HCT116 (cell line): ENCODE measurements around the gene RCN2. TPM values are rescaled to one million over a fixed set of nuclear protein-coding genes. Genes with fewer than 3 reads are reported as not detected.

ENCODE experiments used
- ATAC-seq: fragments of 200-7000 bp; cut with Tn5 transposase; 2 replicates; pipeline ENCODE4 v1.9.1; 2020; ENCODE audit warnings: mild to moderate bottlenecking, moderate library complexity
- BruUV-seq: library from RNA; stranded (reverse); fragments of 400-500 nt; replicated peaks from 2 replicates; lab custom pipeline; 2021; lab: Mats Ljungman, UMichigan
- CTCF ChIA-PET: fragments of 300-600 bp; sonication (Branson Sonifier 250); formaldehyde crosslinking; loops from one replicate; lab custom pipeline; 2021; ENCODE audit warnings: antibody characterized with exemption; lab: Charles Lee
- POLR2A ChIA-PET: fragments of 300-600, 350-600 bp; sonication (Branson Sonifier 250); formaldehyde crosslinking; loops from one replicate; lab custom pipeline; 2021; ENCODE audit warnings: antibody characterized with exemption; lab: Charles Lee
- RAD21 ChIA-PET, 2 experiments: fragments of 300-600 bp; sonication (Branson Sonifier 250); formaldehyde crosslinking; loops; one replicate each; lab custom pipeline; 2023; ENCODE audit warnings: low total read pairs in 2 of 2; ENCODE audit not compliant: uncharacterized antibody in 2 of 2, unreplicated experiment in 2 of 2, low non-redundant PET in 1 of 2; lab: Charles Lee
- DNase-seq: peaks from one replicate; pipeline ENCODE4 v3.0.0-alpha.2; 2010; ENCODE audit warnings: low read depth, low spot score
- H2AFZ ChIP-seq: fragments of 200-600 bp; shearing (Covaris generic), sonication (generic); 2 replicates; pipeline ENCODE4 v1.6.1; 2017; ENCODE audit warnings: low read depth, mixed run types, mixed read lengths, antibody characterized with exemption, low read length; ENCODE audit not compliant: poor library complexity, severe bottlenecking
- H3K27ac ChIP-seq: 2 replicates; pipeline ENCODE4 v1.5.1; 2012; ENCODE audit warnings: low read depth, low read length
- H3K27me3 ChIP-seq: fragments of 200-600 bp; sonication (generic); 2 replicates; pipeline ENCODE4 v1.6.1; 2016; ENCODE audit warnings: mixed run types, low read length, mixed read lengths; ENCODE audit not compliant: insufficient read depth
- H3K36me3 ChIP-seq, 2 experiments: fragments of 200-500 bp in 1 of 2; fragments of 200-600 bp in 1 of 2; sonication (Bioruptor generic) in 1 of 2; sonication (generic) in 1 of 2; 2 replicates each; pipeline versions ENCODE4 v1.5.1 to v1.6.1; 2014 to 2016; ENCODE audit warnings: low read length in 2 of 2, inconsistent platforms in 1 of 2, mixed read lengths in 1 of 2, mixed run types in 1 of 2; ENCODE audit not compliant: insufficient read depth in 2 of 2, control insufficient read depth in 1 of 2
- H3K4me1 ChIP-seq, 2 experiments: fragments of 200-600 bp in 1 of 2; sonication (generic) in 1 of 2; 2 replicates each; pipeline versions ENCODE4 v1.5.1 to v1.6.1; 2012 to 2017; ENCODE audit warnings: low read length in 2 of 2, inconsistent platforms in 1 of 2, mild to moderate bottlenecking in 1 of 2, mixed read lengths in 1 of 2, mixed run types in 1 of 2, moderate library complexity in 1 of 2; ENCODE audit not compliant: insufficient read depth in 2 of 2, control insufficient read depth in 1 of 2
- H3K4me2 ChIP-seq: fragments of 200-600 bp; sonication (generic); 2 replicates; pipeline ENCODE4 v1.6.1; 2017; ENCODE audit warnings: mixed run types, low read length, mixed read lengths
- H3K4me3 ChIP-seq, 2 experiments: fragments of 200-600 bp in 1 of 2; sonication (generic) in 1 of 2; replicated peaks in 1 of 2; 2 replicates each; pipeline ENCODE4 v1.5.1; 2011 to 2016; ENCODE audit warnings: low read length in 2 of 2, control low read depth in 1 of 2, low read depth in 1 of 2, mild to moderate bottlenecking in 1 of 2, mixed read lengths in 1 of 2, mixed run types in 1 of 2
- H3K79me2 ChIP-seq: fragments of 200-600 bp; sonication (generic); 2 replicates; pipeline ENCODE4 v1.6.1; 2017; ENCODE audit warnings: mild to moderate bottlenecking, mixed run types, low read length, moderate library complexity, mixed read lengths; ENCODE audit not compliant: insufficient read depth
- H3K9ac ChIP-seq: fragments of 200-600 bp; sonication (generic); 2 replicates; pipeline ENCODE4 v1.6.1; 2016; ENCODE audit warnings: low read length, mixed read lengths
- H3K9me2 ChIP-seq: fragments of 200-600 bp; sonication (generic), shearing (Covaris generic); 2 replicates; pipeline ENCODE4 v1.6.1; 2017; ENCODE audit warnings: mixed run types, mild to moderate bottlenecking, moderate library complexity; ENCODE audit not compliant: insufficient read depth
- H3K9me3 ChIP-seq, 2 experiments: fragments of 200-500 bp in 1 of 2; fragments of 200-600 bp in 1 of 2; sonication (Bioruptor generic) in 1 of 2; sonication (generic) in 1 of 2; 2 replicates each; pipeline ENCODE4 v1.6.1; 2014 to 2017; ENCODE audit warnings: low read length in 2 of 2, mixed read lengths in 2 of 2, inconsistent platforms in 1 of 2, low read depth in 1 of 2, mild to moderate bottlenecking in 1 of 2, mixed run types in 1 of 2, moderate library complexity in 1 of 2; ENCODE audit not compliant: control insufficient read depth in 1 of 2, insufficient read depth in 1 of 2
- H4K20me1 ChIP-seq: fragments of 200-600 bp; sonication (generic), shearing (Covaris generic); 2 replicates; pipeline ENCODE4 v1.6.1; 2017; ENCODE audit warnings: mixed run types, mild to moderate bottlenecking, moderate library complexity; ENCODE audit not compliant: insufficient read depth
- ATF3 ChIP-seq: IDR thresholded peaks from 2 replicates; pipeline ENCODE4 v1.6.1; 2012
- CBX3 ChIP-seq: IDR thresholded peaks from 2 replicates; pipeline ENCODE4 v1.6.1; 2012; ENCODE audit warnings: low read depth
- CTCF ChIP-seq, 3 experiments: fragments of 200-600 bp in 1 of 3; sonication (generic) in 1 of 3; IDR thresholded peaks in 2 of 3; conservative IDR thresholded peaks in 1 of 3; 2 replicates each; pipeline ENCODE4 v1.5.1; 2012 to 2017; ENCODE audit warnings: low read depth in 2 of 3, low read length in 2 of 3, antibody characterized with exemption in 1 of 3, borderline replicate concordance in 1 of 3, control low read depth in 1 of 3, mild to moderate bottlenecking in 1 of 3, mixed read lengths in 1 of 3, mixed run types in 1 of 3, moderate library complexity in 1 of 3; ENCODE audit not compliant: insufficient read depth in 1 of 3
- EGR1 ChIP-seq: IDR thresholded peaks from 2 replicates; pipeline ENCODE4 v1.6.1; 2012; ENCODE audit warnings: low read depth
- EZH2phosphoT487 ChIP-seq: fragments of 200-600 bp; IDR thresholded peaks from 2 replicates; pipeline ENCODE4 v1.6.1; 2018; ENCODE audit warnings: antibody characterized with exemption, borderline replicate concordance
- FOSL1 ChIP-seq: IDR thresholded peaks from 2 replicates; pipeline ENCODE4 v1.6.1; 2012; ENCODE audit warnings: low read depth
- MAX ChIP-seq: IDR thresholded peaks from 2 replicates; pipeline ENCODE4 v1.6.1; 2012
- POLR2AphosphoS5 ChIP-seq: IDR thresholded peaks from 2 replicates; pipeline ENCODE4 v1.6.1; 2011; ENCODE audit warnings: mild to moderate bottlenecking, low read depth, low read length, moderate library complexity
- RAD21 ChIP-seq: IDR thresholded peaks from 2 replicates; pipeline ENCODE4 v1.6.1; 2012; ENCODE audit warnings: low read depth, mild to moderate bottlenecking
- REST ChIP-seq: IDR thresholded peaks from 2 replicates; pipeline ENCODE4 v1.6.1; 2012; ENCODE audit warnings: low read depth
- SIN3A ChIP-seq: IDR thresholded peaks from 2 replicates; pipeline ENCODE4 v1.6.1; 2012; ENCODE audit warnings: low read depth
- SP1 ChIP-seq: IDR thresholded peaks from 2 replicates; pipeline ENCODE4 v1.6.1; 2012; ENCODE audit warnings: low read depth
- SRF ChIP-seq: IDR thresholded peaks from 2 replicates; pipeline ENCODE4 v1.6.1; 2012; ENCODE audit warnings: low read depth
- TCF7L2 ChIP-seq: IDR thresholded peaks from 2 replicates; pipeline ENCODE4 v1.7.0; 2011; ENCODE audit warnings: borderline replicate concordance, inconsistent platforms; ENCODE audit not compliant: insufficient read depth, insufficient read length; ENCODE audit errors: extremely low read depth
- intact Hi-C: fragments of 100-400 bp; cut with micrococcal nuclease; formaldehyde crosslinking; loops from 2 replicates; pipeline ENCODE4 v1.10.0; 2022
- total RNA-seq: library from RNA; stranded (reverse); gene quantifications from one replicate; pipeline ENCODE4 v1.2.1, GENCODE V29; 2021; ENCODE audit not compliant: unreplicated experiment

The RCN2 gene
- total RNA-seq, 1 experiment from 2014 or later = 71.5 TPM

DNA sequence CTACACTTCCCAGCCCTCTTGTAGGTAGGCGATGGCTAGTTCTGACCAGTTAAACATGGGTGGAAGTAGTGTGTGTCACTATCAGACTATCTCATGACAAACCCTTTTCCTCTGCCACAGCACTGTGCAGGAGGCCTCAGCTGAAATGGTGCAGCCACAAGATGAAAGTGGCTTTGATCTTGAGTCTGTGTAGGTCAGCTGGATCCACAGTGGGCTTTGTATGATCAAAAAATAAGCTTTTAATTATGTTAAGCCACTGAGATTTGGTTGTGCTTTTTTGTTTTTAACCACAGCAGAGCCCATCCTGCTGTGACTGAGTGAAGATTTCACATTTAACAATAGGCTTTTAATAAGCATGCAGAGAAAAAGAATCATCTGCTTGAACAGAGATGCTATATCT is 19.7 kb downstream of the RCN2 start:
- no peak overlapping the region for H3K9ac ChIP-seq
- no peak for DNase-seq
- no peaks in the 10 kb centered on the region for H4K20me1 ChIP-seq
- ChIA-PET RAD21 (no interaction called here), CTCF (no interaction called here), POLR2A (no interaction called here)
- H3K79me2 ChIP-seq = no peaks in the 10 kb centered on the region; the same call in 1 of the 2 replicates
- H3K27ac ChIP-seq = no peak overlapping the region
- H3K4me3 ChIP-seq = no peak overlapping the region
- no peaks in the 10 kb centered on the region for H3K27me3 ChIP-seq
- H3K4me2 ChIP-seq = no peak overlapping the region
- TF ChIP-seq FOSL1 (no peak), SIN3A (no peak), TCF7L2 (no peak), POLR2AphosphoS5 (no peak), SRF (no peak)
- intact Hi-C loops = no loop called here
- no peaks in the 10 kb centered on the region for H3K9me2 ChIP-seq
- H3K9me3 ChIP-seq = no peaks in the 10 kb centered on the region
- H2AFZ ChIP-seq = no peak overlapping the region
- no peaks in the 10 kb centered on the region for H3K4me1 ChIP-seq
- H3K36me3 ChIP-seq = peaks cover 13 to 14% of the 10 kb centered on the region in 2 experiments; a peak in 3 of 4 replicates
- no peak for ATAC-seq
- BruUV-seq = no TSS peak

DNA sequence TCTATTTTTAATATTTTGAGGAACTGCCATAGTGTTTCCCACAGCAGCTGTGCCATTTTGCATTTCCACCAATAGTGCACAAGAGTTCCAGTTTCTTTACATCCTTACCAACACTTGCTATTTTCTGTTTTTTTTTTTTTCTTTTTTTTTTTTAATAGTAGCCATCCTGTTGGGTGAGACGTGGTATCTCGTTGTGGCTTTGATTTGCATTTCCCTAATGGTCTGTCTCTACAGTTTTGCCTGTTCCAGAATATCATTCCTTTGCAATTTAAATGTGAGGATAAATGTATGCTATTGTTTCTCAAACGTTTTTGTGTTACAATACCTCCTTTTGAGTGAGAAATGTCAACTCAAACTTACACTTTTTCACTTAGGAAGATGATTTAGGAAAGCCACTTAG is 22.4 kb downstream of the RCN2 start:
- BruUV-seq = no TSS peak
- CTCF ChIA-PET = no interaction called here
- H3K9ac ChIP-seq = no peak overlapping the region
- H3K4me2 ChIP-seq = no peak overlapping the region
- H3K9me3 ChIP-seq = no peaks in the 10 kb centered on the region
- ATAC-seq = no peak
- intact Hi-C loops = no loop called here
- TF ChIP-seq CTCF (IDR thresholded peaks at IDR 0.05 in 2 of 3, conservative IDR thresholded peaks at IDR 0.05 in 1 of 3; ENCODE audit: borderline replicate concordance in 1 of 3, insufficient read depth in 1 of 3, low read depth in 2 of 3, low read length in 2 of 3) = no peak
- no peak for TF ChIP-seq CBX3
- no peak for TF ChIP-seq TCF7L2
- TF ChIP-seq MAX = no peak
- no peak for TF ChIP-seq EGR1
- TF ChIP-seq EZH2phosphoT487 = no peak
- no peak for TF ChIP-seq RAD21
- no peak for TF ChIP-seq REST
- no peak for TF ChIP-seq SRF
- no peak for TF ChIP-seq SIN3A
- no peak for TF ChIP-seq ATF3
- no peak for TF ChIP-seq SP1
- POLR2A ChIA-PET = no interaction called here
- H3K27ac ChIP-seq = no peak overlapping the region
- H3K9me2 ChIP-seq = no peaks in the 10 kb centered on the region
- peaks cover 6 to 8% of the 10 kb centered on the region in 2 experiments; a peak in 3 of 4 replicates for H3K36me3 ChIP-seq
- H3K4me3 ChIP-seq = no peak overlapping the region
- H4K20me1 ChIP-seq = no peaks in the 10 kb centered on the region
- RAD21 ChIA-PET = no interaction called here
- no peaks in the 10 kb centered on the region for H3K27me3 ChIP-seq
- no peaks in the 10 kb centered on the region for H3K4me1 ChIP-seq
- no peaks in the 10 kb centered on the region for H3K79me2 ChIP-seq
- DNase-seq = no peak
- H2AFZ ChIP-seq = no peak overlapping the region
